GM21576 (cell line): ENCODE results near the gene NTPCR.

Source experiments
- ATAC-seq: cut with Tn5 transposase; IDR thresholded peaks from one replicate; pipeline ENCODE4 v1.9.1; 2021; ENCODE audit warnings: mild to moderate bottlenecking, moderate library complexity; ENCODE audit not compliant: unreplicated experiment

Gene NTPCR

DNA sequence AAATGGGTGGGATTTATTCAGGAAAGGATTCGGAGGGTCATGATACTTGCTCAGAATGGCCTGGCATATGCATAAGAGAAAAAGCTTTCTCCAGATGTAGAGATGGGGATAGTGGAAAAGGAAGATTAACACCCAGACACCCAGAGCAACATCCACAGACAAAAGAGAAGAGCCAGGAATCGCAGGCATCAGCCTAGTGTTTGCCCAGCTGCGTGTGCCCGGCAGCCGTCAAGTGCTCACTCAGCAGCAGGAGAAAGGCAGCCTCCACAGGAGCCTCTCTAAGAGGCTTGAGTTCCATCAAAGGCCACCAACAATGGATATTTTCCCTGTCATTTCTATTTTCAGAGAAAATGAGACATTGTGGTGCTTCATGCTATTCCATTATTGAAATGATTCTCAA is 54.7 kb downstream of the NTPCR start:
- no peak for ATAC-seq

DNA sequence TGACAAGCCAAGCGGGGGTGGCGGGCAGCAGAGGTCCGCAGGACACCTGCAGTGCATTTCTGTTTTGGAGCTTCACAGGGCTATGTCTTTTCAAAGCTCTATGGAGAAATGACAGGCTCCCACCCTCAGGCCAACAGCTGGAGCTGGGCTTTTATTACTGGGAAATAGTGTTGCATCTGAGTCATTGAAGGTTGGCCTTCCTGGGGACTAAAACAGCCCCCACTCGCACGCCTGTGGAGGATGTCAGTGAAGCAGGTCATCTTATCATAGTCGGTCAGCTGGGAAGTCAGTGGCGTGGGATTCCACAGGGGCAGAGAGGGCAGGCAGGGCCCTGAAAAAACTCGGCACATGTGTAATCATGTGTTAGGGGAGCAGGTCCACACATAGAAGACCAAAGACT is 55.3 kb downstream of the NTPCR start:
- ATAC-seq: no peak

DNA sequence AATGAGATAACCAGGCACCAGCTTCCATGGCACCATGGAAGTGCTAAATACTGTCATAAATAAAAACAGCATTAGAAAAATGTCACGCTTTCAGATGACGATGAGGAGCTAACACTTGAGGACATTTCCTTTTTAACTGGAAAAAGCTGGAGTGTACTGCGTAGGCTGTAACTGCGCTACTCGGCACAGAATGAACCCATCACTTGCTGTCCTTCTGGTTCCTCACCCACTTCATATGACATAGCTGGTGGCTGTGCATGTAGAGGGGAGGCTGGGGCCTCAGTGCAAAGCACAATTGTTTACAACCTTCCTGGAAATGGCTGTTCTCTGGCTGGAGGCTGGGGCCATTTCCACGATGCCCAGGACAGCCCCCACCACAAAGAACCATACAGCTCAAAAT is 55.7 kb downstream of the NTPCR start:
- no peak for ATAC-seq

DNA sequence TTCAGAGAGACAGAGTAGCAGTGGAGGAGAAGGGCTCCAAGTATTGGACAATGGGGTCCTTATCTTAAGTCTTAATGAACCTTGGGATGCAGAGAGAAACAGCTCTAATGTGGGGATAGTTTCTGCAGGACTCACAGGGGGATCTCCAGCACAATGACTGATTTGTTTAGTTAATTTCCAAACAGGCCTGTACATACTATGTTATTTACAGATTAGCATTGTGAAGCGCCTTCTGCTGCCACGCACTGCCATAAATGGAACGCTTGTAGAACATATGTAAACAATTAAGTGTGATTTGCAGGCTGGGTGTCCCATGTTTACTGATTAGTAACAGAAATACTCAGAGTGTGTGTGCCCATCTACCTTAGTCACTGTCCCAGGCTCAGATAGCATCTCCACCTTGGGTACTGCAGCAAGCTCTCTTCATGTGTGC is 56.1 kb downstream of the NTPCR start:
- no peak for ATAC-seq

DNA sequence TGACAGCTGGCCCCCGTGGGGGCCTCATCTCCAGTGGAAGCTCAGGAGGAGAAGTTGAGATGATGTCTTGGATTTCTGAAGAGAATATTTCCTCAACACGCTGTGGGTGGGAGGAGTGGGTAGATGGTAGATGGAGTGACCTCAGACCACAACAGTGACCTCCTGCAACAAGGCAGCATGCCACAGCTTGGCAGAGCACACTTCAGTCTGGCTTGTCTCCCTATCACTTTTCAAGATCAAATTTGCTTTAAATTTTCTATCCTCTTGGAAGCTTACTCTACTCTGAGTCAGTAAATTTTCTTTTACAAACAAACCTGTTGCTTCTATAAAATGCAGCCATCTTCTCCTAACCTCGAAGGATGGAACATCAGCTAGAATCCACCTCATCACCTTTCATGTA is 59.7 kb downstream of the NTPCR start:
- no peak for ATAC-seq

DNA sequence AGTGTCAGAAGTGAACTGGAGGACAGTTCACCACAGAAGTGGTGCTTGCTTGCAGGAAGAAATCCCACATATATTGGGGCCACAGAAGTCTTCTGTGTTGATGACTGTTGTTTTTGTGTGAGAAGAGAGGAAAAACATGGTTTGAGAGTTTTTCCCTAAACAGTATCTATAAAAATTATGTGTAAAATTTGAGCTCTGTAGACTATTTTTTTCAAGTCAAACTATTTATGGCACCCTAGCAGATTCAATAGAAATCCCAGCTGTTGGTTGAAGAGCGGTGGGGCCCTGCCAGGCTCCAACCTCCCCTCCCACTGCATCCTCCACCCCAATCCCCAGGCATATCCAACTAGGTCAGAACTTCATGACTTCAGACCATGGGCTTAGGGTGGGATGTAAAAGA is 61.6 kb downstream of the NTPCR start:
- ATAC-seq: no peak

DNA sequence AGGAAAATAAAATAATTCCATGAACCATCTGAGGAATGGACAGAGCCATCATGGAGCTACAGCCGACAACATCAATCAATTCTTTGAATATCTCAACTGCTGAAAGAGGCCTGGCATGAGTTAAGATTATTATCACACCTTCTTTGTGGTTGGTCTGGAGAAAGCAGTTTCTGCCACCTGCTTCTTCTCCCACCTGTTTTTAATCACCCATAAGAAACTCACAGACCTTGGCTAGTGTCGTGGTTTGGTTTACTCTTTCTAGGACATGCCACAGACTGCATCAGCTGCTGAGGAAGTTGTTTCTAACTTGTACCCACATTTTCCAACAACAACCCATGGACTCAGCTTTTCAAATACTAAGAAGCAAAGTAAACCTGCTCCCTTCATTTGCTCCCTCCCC is 65.6 kb downstream of the NTPCR start:
- no peak for ATAC-seq

DNA sequence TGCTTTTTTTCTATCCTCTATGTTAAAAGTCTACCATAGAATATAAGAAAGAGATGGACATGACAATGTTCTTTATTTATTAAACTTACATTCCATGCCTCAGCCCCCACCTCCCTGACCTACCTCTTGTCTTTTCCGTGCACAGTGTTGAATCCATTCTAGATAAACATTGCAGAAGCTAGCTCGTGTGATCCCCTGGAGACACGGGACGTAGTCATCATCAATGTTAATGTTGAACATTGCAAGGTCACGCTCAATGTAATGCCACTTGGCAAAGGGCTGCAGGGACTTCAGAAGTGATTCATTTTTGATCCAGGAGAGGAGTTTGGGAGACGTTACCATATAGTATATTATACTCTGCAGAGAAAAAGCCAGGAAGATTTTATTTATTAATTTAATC is 66.4 kb downstream of the NTPCR start:
- ATAC-seq: no peak

DNA sequence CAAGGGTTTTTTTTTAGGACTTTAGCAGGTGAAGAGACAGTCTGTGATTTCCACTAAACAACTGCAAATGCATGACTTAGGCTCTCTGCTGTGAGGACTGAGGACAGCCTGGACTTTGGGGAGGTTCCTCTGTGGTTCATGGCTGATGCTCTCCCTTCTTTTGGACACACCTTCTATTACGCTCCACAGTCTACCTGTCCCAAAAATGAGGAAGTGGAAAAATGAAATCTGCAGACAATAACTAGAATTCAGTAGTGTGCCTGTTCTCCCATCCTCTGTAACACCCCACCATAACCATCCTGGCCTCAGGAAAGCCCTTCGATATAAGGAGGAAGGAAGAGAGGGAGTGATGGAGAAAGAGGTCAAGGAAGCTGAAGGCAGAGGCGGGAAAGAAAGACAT is 68.7 kb downstream of the NTPCR start:
- ATAC-seq: no peak

DNA sequence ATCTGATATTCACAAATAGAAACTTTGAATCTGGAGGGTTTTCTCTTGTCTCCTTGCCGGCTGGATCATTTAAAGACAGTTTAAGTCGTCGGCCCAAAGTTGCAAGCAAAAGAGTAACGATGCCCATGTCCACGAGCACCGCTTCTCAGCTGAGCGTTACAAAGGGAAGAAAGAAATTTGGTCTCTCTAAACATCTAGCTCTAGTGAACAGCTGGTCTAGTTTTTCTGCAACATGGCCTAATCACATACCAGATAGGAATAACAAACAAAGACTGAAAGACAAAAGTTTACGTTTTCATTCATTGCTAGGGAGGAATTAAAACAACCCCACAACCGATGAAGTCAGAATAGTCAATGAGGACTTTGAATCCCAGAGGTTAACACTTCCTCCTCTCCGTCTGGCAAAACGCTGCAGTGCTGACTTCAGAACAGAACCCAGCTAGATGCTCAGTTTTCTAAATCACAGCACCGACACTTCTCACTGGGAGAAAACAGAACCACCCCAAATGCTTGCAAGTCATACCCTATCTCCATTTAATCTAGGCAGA is 69.4 kb downstream of the NTPCR start:
- no peak for ATAC-seq

DNA sequence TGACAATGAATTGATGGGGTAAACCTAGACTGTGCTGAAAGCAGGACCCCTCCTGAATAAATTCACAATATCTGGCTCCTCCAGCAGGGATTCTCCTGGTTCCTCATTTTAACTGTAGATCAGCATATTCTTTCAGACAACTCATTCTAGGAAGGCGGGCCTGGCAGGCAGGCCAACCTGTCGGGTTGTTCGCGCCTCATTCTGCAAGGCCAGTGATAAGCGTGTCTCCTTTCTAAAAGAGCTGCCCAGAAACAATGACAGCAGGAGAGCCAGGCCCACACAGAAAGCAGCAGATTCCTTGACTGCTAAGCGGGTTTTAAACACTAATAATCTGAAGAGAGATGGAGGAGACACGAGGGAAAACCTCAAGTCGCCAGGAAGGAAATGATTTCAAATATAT is 70.0 kb downstream of the NTPCR start:
- no peak for ATAC-seq

DNA sequence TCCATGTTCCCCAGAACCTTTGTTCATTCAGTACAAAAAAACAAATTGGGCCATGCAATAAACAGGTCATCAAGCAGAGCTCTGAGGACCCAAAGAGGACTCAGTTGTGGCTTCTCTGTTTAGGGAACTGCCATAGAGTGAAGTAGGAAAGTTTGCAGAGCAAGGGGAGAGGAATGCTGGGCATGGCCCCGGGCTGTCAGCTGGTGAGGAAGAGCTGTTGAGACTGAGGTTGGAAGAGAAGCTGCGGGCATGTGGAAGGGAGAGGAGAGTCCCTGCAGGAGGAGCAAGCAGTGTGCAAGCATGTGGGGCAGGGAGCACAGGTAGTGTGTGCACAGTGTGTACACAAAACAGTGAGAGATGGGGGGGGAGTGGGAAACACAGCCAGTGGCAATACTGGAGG is 71.8 kb downstream of the NTPCR start:
- ATAC-seq: no peak

DNA sequence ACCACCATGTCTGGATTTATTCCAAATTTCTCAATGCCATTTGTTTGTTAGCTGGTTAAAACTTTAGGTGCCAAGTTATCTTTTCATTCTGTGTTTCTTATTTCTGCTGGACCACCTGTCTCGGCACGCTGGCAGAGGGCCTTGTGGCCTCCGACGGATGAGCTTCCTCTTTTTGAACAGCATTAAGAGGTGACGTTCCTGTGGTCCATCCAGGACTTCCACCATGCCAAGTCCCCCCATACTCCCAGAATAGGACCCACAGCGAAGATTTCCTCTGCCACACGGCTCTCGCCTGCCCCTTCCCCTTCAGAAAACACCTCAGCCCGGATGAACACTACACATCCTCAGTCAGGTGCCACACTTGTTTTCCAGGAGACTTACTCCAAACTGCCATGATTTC is 73.8 kb downstream of the NTPCR start:
- no peak for ATAC-seq

DNA sequence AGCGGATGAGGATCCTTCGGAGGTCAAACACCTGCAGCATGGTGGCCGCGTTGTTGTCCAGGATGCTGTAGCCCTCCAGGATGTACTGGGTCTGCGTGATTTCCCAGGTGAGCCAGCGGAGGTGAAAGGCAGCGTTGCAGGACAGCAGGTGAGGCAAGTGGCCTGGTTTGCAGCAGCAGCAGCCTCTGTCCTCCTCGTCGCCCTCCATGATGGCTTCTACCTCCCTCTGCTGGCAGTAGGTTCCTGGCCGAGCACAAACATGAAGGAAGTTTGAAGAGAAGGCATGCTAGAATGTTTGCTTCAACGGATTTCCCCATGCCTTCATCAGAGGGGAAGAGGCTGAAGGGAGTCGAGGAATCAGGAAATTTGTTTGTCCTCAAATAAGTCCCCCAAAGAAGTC is 74.7 kb downstream of the NTPCR start:
- no peak for ATAC-seq

DNA sequence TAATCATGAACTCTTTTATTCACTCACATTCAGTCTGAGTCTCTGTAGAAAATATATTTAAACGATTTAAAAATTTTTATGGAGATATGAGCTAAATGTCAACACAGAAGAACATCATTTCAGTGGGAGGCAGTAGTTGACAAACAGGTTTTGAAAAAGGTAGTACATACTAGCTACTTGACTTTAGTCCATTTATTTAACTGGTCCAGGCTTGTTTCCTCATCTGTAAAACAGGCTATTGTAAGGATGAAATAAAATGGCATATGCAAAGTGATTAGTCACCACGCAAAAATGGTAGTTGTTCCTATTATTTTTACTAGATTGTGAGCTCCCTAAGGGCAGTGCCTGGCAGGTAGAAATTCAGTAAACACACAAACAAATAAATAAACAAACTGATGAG is 75.2 kb downstream of the NTPCR start:
- ATAC-seq: no peak

DNA sequence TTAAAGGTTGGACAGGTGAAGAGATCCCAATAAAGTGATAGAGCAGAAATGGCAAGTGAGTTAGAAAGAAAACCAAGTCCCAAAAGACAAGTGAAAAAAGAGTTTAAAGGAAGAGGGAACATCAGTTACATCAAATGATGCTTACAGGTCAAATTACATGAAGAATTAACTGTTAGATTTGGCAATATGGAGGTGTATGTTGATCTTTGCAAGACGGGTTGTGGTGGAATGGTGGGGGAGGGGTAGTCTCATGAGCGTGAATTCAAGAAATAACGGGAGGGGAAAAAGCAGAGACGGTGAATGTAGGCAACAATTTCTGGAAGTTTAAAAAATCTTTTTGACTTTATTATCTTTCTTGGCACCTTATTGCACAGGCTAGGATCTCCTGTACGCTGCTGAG is 76.6 kb downstream of the NTPCR start:
- no peak for ATAC-seq

DNA sequence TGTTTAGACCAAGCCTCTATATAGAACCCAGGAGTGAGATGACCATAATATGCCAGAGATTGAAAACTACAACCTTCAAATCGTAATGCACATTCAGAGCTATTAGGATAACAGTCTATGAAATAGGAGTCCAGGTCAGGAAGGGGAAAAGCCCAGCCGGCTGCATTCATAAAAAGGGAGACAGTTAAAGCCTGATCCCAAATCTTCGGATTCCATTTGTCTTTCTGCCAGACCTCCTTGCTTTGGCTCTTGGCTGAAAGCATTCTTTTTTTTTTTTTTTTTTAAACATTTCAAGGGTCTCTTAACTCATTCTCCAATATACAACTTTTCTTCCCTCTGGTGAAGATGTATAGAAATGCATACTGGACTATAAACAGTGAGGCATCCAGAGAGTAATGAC is 81.1 kb downstream of the NTPCR start:
- no peak for ATAC-seq

DNA sequence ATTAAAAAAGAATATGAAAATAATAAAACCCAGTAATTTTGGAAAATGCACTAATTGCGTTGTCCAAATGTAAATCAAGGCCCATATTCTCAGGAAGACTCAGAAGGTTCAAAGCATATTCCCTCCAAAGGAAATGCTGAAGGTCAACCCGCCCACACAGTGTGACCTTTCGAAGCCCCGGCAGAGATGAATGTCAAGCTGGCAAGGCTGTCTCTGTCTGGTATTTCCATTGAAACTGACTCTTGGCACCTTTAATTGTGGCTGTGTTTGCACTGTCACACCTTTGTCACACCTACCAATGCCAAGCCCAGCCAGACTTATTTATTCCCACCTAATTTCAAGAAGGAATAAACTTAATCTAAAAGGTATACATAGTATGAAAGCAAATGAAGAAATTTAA is 82.5 kb downstream of the NTPCR start:
- ATAC-seq: no peak

DNA sequence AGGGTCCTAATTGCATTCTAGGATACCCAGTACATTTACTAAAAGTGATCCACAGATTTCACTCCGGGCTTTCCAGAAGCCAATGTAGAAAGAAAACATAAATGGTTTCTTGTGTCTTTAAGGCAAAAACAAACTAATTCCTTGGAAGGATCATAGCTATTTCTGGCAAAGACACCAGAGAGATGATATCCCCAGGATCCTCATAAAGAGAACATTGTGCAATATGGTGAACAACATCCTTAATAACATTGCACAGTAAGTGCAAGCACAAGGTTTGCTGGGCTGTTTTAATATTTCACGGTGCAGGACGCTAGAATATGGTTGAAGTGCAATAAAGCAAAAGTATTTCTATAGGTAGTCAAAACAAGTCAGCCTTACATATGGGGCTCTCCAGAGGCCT is 83.0 kb downstream of the NTPCR start:
- ATAC-seq: no peak
